Lung microvascular endothelial cell (primary cell): ENCODE data around the gene RTN1. TPM values are rescaled to one million over a fixed set of nuclear protein-coding genes. Genes with fewer than 3 reads are reported as not detected.
"Not testable (repeated sequence)": the region's sequence is repeated elsewhere in the genome, so short reads cannot be mapped to it uniquely, and the experiment has no call there.

ENCODE experiments used
- DNase-seq, 2 donors: peaks; one replicate each; pipeline versions ENCODE4 v3.0.0 to v3.0.0-alpha.2; 2010; ENCODE audit warnings: low read depth in 2 of 2
- total RNA-seq: library from RNA; depleted of rRNA; stranded (reverse); fragments of >200 nt; gene quantifications from 2 replicates; pipeline ENCODE4 v1.2.1, GENCODE V29; 2014

RTN1 gene
- total RNA-seq, 1 donor from 2014 or later = under 0.01 TPM

DNA sequence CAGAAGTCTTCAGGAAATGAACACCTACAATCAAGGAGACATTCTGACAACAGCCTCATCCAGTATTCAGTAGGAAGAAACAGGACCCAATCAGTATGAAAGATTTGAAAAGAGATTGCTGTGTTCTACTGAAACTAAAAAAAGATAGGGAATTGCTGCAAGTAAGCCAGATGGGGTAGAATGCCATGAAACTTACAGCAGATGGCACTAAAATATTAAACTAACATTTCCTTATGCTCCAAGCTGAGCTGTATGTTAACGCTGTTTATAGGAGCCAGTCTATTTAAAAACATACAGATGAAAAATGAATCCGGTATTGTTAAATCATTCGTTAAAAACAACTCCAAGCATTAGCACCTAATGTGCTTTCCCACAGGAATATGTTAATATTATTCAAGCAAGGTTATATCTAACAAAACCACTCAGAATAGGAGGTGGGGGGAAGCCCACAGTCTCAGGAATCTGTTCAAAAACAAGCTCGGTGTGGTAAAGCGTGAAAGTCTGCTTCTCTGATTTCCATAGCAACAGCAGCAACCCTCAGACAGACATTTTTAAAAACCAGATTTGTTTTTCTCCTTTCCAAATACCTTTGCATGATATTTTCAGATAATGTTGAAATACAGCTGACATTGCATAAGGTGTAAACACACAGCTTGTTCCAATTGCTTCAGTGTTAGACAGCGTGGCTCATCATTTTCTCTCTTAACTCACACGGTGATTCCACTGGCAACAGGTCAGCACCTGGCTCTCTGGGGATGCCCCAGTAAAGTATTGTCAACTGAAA is 162.6 kb downstream of the RTN1 start:
- peak in 1 of 2 donors; percentile 20 for DNase-seq

DNA sequence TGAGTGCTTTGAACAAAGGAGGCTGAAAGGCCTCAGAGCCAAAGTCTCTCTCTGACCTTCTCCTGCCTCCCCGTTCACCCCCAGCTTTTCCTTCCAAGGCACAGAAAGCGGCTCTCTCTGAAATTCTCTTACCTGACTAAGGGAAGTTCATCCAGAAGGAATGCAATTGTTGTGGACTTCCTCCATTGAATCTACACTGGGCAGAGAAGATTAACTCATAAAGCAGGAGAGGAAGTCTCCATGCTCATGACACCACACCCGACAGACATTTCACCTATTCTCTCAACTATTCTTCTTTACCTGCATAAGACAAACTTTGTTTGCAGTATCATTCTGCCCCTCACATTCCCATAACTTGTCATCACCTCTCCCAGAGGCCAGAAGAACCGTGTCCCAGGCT is 164.7 kb downstream of the RTN1 start:
- DNase-seq = no peak

DNA sequence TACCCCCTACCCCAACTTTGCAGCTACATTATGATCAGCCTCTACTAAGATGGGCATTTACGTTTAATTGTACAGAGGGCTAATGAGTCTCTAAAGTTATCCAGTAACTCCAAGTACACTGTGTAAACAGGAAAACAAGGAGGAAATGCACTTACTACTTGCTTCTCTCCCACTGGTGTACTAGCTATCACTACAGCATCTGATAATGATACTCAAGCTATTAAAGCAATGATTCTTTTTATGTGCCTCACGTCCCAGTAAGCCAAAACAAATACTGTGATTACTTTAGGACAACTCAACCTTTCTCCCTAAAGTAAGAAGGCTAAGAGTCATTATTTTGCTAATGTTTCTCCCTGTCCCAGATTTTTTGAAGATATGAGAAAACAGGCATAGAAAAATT is 165.3 kb downstream of the RTN1 start:
- no peak for DNase-seq

DNA sequence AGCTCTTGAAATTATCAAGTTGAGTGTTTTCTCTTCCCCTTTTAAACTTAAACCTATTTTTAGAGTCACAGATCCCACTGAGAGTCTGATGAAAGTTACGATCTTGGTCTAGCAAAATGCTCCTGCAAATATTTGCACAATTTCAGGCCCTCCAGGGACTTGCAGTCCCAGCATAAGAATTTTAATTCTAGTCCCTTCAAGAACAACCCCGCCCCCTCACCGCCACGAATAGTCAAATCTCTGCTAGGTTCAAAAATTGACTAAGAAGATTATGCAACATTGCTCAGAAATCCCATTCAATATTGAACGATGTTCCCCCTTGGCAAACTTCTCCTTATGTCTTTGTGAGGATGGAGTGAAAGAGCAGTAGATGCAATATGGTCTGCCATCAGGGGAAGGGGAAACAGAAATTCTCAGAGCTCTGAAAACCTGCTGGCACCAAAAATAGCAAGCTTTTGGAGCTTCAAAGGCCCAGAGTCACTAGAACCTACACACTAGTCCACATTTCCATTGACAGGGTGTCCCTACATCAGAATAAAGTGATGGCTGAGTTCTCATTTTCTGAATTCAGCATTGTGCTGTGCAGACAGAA is 166.4 kb downstream of the RTN1 start:
- no peak for DNase-seq

DNA sequence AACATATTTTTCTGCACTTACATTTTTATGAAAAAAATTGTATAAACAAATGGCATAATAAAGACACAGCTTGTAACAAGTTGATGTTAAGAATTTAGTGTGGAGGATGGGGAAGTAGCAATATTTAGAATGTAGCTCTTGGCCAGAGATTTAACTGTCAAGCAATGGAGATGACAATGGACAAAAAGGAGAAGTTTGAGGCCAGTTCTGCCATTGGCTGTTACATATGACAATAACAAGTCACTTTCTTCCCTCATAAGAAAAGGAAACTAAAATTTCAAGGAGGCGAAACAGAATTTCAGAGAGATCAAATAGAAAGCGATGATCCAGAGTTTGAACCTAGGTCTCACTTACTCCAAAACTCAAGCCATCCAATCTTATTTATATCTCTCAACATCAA is 171.1 kb downstream of the RTN1 start:
- no peak for DNase-seq

DNA sequence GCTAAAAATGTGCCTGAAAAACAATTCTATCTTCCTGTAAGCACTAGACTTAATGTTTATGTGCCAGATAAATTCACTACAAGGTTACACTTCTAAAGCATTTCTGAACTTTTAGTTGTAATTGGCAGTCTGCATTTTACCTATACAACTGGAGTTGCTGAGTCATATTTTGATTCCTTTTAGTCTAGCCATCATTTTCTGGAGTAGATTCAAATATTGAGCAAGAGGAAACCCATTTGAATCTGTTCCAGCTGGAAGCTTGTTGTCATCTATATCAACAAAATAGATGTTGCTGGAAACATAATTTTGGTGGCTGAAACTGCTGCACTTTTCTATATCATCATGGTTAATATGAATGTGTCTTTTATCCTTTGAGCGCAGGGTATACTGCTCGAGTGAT is 171.8 kb downstream of the RTN1 start:
- DNase-seq = peak; percentile 58 to 72

DNA sequence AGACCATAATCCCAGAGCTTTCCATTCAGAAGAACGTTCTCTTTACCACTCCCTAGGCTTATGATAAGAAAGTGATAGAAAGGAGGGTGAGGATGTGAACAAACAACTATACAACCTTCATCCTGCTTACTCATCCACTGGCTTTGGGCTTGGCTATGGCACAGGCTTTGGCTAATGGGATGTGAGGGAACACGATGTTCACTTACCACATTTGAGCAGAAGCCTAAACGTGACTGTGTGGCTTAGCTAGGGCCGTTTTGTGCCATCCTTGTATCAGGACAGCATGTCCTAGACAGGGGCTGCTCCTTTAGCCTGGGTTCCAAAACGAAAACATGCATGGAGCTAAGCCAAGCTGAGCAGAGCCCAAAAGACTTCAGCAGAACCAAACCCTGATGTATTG is 175.4 kb downstream of the RTN1 start:
- no peak for DNase-seq

DNA sequence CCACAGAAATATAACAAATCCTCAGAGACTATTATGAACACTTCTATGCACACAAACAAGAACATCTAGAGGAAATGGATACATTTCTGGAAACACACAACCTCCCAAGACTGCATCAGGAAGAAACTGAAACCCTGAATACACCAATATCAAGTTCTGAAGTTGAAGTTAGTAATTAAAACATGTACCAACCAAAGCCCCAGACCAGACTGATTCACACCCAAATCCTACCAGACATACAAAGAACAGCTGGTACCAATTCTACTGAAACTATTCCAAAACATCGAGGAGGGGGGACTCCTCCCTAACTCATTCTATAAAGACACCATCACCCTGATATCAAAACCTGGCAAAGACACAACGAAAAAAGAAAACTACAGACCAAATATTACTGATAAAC is 179.3 kb downstream of the RTN1 start:
- DNase-seq = no peak

DNA sequence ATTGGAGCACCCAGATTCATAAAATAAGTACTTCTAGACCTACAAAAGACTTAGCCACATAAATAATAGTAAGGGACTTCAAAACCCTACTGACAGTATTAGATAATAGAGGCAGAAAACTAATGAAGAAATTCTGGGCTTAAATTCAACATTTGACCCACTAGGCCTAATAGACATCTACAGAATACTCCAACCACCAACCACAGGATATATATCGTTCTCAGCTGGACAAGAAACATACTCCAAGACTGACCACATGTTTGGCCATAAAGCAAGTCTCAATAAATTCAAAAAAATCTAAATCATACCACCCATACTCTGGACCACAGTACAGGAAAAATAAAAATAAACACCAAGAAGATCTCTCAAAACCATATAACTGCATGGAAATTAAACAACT is 180.2 kb downstream of the RTN1 start:
- DNase-seq = no peak

DNA sequence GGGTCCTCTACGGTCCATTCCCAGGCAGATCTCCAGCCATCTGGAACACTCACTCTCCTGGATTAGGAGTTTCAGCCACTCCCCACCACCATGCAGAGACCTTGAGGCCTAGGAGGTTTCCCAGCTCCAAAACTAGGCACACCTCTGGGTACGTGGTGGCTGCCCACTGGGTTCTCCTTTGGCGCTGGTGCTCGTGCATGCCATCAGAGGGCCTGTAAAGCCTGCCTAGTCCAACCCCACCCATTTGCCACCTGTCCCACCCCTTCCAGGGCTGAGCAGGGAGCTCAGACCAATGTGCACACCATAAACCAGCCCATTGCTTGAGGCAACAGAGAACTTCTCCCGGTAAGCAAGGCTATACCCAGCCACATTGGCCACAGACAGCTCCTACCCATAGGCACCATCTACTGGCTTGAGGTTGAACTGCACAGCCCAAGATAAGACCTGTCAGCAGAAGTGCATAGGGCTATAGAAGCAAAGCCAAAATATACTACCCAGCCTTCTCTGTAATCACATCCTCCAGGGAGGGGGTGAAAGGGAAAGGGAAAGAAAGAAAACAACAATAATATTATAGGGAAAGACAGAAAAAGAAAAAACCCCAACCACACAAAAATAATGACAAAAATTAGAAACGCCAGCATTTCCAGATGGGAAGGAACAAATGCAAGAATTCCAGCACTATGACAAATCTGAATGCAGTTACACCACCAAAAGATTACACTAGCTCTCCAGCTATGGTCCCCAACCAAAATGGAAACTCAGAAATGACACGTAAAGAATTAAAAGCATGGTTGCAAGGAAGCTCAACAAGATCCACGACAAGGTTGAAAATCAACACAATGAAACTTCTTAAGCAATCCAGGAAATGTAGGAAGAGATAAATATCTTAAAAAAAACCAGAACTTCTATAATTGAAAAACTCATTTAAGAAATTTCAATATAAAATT is 182.1 kb downstream of the RTN1 start:
- DNase-seq = peak; percentile 63

DNA sequence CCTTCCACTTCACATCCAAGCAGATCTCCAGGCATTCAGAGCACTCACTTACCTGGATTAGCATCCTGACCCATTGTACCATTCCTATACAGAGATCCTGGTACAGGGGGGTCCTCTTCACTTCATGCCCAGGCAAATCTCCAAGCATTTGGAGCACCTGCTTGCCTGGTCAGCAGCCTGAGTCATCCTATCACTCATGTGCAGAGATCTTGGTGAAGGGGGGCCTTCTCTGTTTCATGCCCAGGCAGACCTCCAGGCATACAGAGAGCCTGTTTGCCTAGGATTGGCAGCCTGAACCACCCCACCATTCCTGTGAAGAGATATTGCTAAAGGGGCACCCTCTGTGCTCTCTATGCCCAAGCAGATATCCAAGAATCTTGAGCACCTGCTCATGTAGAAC is 182.9 kb downstream of the RTN1 start:
- DNase-seq = no peak

DNA sequence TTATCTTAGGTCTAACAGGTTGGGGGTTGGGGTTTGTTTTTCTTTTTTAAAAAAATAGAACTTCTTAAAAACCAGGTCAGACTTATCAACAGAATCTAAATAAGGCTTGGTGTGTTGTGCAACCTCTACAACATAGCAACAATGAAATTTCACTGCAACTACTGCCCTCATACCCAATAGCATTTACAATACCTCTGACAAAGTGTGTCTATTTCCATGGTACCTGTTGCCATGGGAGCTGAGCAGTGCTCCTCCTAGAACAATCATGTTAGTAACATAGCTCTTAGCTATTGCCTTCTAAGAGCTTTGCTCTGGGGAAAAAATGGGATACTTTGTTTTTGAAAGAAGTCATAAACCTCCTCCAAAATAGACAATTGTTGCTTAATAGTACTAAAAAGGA is 190.7 kb downstream of the RTN1 start:
- DNase-seq = no peak

DNA sequence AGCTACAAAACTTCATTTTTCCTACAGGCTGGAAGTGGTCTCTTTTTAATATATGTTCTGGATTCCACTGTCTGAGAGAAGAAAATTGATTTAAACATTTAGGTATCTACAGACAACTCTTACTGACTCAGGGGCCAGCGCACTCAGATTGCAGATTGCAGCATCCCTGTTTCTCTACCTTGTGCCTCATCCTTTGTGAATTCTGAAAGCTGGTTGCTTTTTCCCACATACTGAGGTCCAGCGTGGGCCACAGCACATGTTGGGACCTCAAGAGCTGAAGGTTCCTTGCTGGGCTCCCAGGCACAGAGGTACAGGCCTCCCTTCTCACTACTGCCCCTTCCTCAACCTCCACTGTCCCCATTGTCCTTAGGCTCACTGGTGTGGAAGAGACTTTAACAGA is 192.2 kb downstream of the RTN1 start:
- no peak for DNase-seq

DNA sequence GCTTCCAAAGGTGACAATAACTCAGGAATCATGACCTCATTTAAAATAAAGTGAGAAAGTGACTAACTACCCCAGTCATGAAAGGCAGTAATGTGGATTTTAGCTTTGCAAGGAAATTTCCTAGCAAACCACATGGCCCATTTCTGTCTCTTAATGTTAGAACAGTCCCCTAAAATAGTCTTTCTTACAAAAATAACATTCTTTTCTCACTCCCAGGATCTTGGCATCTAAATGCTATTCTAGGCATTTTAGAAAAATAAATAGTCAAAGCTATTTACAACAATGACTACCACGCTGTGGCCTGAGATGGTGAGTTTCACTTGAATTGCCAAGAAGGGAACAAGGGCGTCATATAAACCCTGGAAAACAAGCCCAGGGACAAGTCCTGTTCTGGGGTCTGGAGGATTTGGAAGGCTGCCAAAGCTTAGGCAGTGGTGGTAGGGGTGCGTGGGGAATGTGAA is 192.8 kb downstream of the RTN1 start:
- no peak for DNase-seq

DNA sequence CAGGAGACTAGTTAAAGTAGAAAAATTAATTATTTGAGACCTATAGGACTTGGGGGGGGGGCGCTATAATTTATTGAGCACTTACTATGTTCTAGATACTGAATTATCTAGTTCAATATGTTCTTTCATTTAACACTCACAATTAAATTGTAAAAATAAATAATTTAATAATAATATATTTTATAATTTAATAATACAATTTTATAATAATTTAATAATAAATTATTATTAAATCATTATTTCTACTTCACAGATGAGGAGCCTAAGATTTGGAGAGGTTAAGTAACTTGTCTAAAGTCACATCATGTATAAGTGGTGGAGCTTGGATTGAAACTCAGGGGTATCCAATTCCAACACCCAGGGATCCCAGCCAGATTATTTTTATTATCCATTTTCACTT is 195.2 kb downstream of the RTN1 start:
- no peak for DNase-seq

DNA sequence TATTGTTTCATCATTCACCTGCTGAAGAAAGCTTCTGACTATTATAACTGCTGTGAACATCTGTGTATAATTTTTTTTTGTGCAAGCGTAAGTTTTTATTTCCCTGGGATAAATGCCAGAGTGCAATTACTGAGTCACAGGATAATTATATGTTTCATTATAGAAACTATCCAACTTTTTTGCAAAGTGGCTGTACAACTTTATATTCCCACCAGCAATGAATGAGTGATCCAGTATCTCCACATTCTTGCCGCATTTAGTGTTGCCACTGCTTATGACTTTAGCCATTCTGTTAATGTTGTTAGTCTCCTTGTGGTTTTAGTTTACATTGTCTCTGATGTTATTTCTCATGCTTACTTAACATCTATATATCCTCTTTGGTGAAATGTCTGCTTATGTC is 205.8 kb downstream of the RTN1 start:
- DNase-seq = no peak

DNA sequence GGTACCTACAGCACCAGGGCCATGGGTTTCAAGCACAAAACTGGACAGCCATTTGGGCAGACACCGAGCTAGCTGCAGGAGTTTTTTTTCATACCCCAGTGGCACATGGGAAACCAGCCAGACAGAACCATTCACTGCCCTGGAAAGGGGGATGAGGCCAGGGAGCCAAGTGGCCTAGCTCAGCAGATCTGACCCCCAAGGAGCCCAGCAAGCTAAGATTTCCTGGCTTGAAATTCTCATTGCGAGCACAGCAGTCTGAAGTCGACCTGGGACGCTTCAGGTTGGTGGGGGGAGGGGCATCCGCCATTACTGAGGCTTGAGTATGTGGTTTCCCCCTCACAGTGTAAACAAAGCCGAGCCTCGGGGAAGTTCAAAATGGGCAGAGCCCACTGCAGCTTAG is 212.8 kb downstream of the RTN1 start:
- no peak for DNase-seq

DNA sequence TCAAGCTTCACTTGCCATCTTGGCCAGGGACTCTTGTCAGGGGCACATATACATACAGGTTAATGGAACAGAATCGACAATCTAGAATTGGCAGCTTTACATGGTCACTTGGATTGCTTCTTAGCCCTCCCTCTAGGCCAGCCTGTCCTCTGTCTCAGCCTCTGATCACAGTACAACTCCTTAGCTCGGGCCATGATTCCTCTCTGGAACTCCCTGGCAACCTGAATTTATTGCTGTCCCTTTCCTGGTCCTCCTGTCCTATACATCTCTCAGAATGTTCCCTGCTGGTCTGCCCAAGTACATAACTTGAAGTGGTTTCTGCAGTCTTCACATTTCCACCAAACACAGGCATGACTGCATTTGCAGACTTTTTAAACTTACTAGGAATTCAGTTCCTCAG is 214.1 kb downstream of the RTN1 start:
- DNase-seq = no peak

DNA sequence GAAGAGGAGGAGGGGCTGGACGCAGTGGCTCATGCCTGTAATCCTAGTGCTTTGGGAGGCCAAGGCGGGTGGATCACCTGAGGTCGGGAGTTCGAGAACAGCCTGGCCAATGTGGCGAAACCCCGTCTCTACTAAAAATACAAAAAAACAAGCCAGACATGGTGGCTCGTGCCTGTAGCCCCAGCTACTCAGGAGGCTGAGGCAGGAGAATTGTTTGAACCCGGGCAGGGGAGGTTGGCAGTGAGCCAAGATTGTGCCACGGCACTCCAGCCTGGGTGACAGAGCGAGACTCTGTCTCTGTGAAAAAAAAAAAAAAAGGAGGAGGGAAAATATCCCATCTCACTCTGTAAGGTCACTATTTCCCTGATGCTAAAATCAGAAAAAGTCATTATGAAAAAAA is 216.4 kb downstream of the RTN1 start:
- not testable (repeated sequence) for DNase-seq

DNA sequence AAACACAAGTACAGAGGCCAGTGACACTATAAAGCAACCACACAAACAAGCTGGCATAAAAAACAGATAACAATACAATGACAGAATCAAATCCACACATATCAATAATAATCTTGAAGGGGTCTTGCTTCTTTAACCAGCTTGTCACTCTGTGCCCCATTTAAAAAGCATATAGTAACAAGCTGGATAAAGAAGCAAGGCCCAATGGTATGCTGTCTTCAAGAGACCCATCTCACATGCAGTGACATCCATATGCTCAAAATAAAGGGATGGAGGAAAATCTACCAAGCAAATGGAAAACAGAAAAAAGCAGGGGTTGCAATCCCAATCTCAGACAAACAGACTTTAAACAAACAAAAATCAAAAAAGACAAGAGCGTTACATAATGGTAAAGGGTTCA is 223.7 kb downstream of the RTN1 start:
- DNase-seq = not testable (repeated sequence)

DNA sequence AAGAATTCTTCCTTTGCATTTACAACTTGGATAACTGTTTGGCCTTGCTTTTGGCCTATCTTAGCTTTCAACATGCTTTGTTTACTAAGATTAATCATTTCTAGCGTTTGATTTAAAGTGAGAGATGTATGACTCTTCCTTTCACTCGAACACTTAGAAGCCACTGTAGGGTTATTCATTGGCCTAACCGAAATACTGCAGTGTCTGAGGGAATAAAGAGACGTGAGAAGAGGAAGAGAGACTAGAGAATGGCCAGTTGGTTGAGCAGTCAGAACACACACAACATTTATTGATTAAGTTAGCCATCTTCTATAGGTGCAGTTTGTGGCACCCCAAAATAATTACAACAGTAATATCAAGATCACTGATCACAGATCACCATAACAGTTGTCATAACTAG is 231.7 kb downstream of the RTN1 start:
- DNase-seq = no peak

DNA sequence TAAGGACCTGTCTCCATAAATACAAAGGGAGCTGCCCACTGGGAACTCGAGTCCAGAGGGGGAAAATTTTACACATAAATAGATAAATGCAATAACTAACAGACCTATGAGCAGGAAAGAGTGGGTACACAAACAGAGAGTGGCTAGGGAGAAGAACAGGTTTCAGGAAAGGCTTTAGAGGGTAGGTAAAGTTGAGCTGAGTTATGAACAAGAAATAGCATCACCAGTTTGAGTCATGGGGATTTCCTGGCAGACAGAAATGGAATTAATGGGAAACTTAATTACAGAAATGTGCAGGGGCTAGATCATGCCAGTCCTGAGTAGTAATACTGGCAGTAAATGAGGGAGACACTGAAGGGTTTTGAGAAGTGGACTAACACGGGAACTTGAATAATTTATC is 236.0 kb downstream of the RTN1 start:
- DNase-seq = no peak
